Activated T-cell treated with anti-CD3 and anti-CD28 coated beads, Interleukin-2, amount 50 U/mL, for 24 hours (primary cell): ENCODE measurements around the gene SYT3.
"Not testable (repeated sequence)": the region's sequence is repeated elsewhere in the genome, so short reads cannot be mapped to it uniquely, and the experiment has no call there.

Source experiments
- DNase-seq: peaks from one replicate; pipeline ENCODE4 v3.0.0-alpha.2; 2020
- H3K27ac Mint-ChIP-seq: 2 replicates; pipeline ENCODE4 v1.8.0; 2020; ENCODE audit warnings: mild to moderate bottlenecking, mixed read lengths
- H3K27me3 Mint-ChIP-seq: 2 replicates; pipeline ENCODE4 v1.8.0; 2020; ENCODE audit warnings: mixed read lengths
- H3K36me3 Mint-ChIP-seq: 2 replicates; pipeline ENCODE4 v1.8.0; 2020; ENCODE audit warnings: low read depth, mixed read lengths
- H3K4me1 Mint-ChIP-seq: 2 replicates; pipeline ENCODE4 v1.8.0; 2020; ENCODE audit warnings: low read depth, mixed read lengths
- H3K4me3 Mint-ChIP-seq: 2 replicates; pipeline ENCODE4 v1.8.0; 2020; ENCODE audit warnings: mild to moderate bottlenecking, moderate library complexity, mixed read lengths
- H3K9me3 Mint-ChIP-seq: 2 replicates; pipeline ENCODE4 v1.8.0; 2020; ENCODE audit warnings: mixed read lengths

The SYT3 gene

DNA sequence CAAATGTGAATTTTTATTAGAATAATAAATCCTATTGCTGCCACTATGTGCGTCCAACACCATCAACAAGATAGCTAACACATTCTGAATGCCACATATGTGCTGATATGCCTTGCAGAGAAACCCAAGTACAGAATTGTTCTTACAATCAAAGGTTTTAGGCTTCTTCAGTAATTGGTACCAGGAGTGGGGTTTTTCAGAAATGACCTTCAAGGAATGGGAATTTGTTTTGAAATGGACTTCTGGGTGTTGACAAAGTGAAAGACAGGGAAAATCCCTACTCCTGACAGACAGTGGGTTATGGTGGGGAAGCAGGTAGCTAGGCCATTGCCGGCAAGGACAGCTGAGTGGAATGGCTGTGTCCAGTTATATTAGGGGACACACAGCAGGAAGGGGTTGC, 5.7 kb downstream of the SYT3 start:
- no peak overlapping the region for H3K4me3 Mint-ChIP-seq
- peaks cover 6% of the 10 kb centered on the region for H3K36me3 Mint-ChIP-seq
- H3K4me1 Mint-ChIP-seq = peaks cover 3% of the 10 kb centered on the region
- H3K27me3 Mint-ChIP-seq = peaks cover 49% of the 10 kb centered on the region
- no peak for DNase-seq
- H3K9me3 Mint-ChIP-seq = peaks cover 22% of the 10 kb centered on the region
- H3K27ac Mint-ChIP-seq = no peak overlapping the region

DNA sequence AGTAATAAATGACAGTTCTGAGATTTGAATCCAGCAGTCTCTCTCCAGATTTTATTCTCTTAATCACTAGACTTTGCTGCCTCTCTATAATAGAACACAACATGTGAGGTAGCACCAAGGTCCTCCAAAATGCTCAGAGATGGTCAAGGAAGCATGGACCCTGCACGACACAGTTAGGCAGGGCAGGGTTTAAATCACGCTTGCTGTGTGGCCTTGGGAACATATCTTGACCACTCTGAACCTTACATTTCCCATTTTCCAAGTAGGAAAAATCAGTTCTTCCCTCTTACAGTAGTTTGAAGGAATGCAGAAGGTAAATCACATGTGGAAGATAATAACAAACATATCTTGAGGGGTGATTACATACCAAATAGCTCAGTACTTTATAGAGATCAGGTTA, 6.3 kb downstream of the SYT3 start:
- Mint-ChIP-seq H3K4me3 (no peak overlapping the region), H3K27me3 (peaks cover 46% of the 10 kb centered on the region), H3K9me3 (peaks cover 22% of the 10 kb centered on the region), H3K4me1 (no peaks in the 10 kb centered on the region), H3K36me3 (peaks cover 6% of the 10 kb centered on the region), H3K27ac (no peak overlapping the region)
- no peak for DNase-seq

DNA sequence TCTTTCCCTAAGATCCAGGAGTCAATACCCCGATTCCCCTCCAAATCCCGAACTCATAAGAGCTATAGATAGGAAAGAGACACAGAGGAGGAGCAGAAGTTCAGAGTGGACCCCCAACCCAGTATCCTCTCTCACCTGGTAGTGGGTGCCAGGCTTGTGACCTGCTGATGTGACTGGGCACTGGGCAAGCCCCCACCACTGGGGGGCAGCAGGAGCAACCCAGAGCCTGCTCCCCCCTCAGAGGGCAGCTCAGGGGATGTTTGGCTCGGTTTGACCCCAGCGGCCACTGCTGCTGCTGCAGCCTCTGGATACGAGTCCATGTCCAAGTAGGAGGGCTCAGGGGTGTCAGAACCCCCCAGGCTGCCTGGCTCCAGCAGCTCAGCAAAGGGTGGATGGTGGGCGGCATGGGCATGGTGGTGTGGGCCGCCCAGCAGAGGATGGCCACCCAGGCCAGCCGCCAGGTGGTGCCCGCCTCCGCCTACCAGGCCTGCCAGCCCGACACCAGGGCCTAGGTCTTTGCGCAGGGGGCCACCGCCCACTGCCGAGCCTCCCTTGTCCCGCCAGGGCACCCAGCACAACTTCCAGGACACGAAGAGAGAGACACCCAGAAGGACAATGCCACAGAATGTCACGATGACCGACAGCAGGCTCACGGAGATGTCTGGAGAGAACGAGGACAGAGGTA, 7.4 kb downstream of the SYT3 start:
- Mint-ChIP-seq H3K4me3 (no peak overlapping the region), H3K36me3 (peaks cover 6% of the 10 kb centered on the region), H3K27me3 (peaks cover 37% of the 10 kb centered on the region), H3K27ac (no peak overlapping the region), H3K4me1 (no peaks in the 10 kb centered on the region), H3K9me3 (peaks cover 22% of the 10 kb centered on the region)
- DNase-seq = no peak

DNA sequence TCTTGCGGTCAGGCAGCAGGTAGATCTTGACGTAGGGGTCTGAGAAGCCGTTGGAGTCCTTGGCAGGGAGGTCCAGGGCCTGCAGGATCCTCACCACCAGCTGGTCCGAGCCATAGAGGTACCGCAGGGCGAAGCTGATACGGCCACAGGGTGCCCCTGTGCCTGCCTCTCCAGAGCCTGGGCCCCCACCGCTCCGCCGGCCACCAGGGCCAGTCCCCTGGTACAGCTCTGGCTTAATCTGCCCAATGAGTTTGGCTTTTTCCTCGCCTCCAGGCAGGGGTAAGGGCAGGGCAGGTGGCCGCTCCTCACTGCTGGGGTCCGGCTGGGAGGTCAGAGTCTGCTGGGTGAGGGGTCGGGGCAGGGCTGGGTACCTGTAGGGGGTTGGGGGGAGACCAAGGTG, 9.9 kb downstream of the SYT3 start:
- no peak overlapping the region for H3K4me3 Mint-ChIP-seq
- no peaks in the 10 kb centered on the region for H3K4me1 Mint-ChIP-seq
- H3K27ac Mint-ChIP-seq = no peak overlapping the region
- peaks cover 12% of the 10 kb centered on the region for H3K9me3 Mint-ChIP-seq
- H3K36me3 Mint-ChIP-seq = peaks cover 3% of the 10 kb centered on the region
- peaks cover 14% of the 10 kb centered on the region for H3K27me3 Mint-ChIP-seq
- no peak for DNase-seq

DNA sequence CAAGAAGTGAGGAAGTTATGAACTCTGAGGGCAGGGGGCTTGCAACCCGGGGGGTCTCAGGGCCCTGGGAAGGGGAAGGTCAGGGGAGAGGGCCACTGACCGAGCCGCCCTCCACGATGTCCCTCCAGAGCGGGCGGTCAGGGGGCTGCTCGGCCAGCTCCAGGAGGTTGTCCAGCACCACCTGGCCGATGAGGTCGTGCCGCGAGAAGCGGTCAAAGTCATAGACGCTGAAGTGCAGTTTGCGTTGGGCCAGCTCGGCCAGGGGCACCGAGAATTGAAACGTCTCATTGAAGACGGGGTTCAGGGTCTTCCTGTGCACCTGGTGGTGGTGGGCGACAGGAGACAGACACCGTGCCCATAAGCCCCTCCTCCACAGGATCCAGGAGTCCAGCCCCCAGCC, 10.5 kb downstream of the SYT3 start:
- H3K36me3 Mint-ChIP-seq = peaks cover 3% of the 10 kb centered on the region
- no peak for DNase-seq
- H3K4me3 Mint-ChIP-seq = no peak overlapping the region
- H3K27me3 Mint-ChIP-seq = peaks cover 14% of the 10 kb centered on the region
- peaks cover 11% of the 10 kb centered on the region for H3K9me3 Mint-ChIP-seq
- no peak overlapping the region for H3K27ac Mint-ChIP-seq
- no peaks in the 10 kb centered on the region for H3K4me1 Mint-ChIP-seq

DNA sequence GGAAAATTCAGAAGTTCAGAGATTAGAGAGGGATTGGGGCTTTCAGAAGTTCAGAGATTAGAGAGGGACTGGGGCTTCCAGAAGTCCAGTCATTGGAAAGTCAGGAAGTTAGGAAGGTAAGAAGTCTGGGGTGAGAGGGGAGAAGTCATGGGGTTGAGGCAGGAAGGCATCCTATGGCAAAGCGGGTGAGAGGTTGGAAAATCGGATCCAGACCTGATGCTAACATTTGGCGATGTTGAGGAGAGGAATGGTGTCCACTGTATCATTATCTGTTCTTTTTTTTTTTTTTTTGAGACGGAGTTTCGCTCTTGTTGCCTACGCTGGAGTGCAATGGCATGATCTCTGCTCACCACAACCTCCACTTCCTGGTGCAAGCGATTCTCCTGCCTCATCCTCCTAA, 11.1 kb downstream of the SYT3 start:
- no peak overlapping the region for H3K27ac Mint-ChIP-seq
- peaks cover 14% of the 10 kb centered on the region for H3K27me3 Mint-ChIP-seq
- no peaks in the 10 kb centered on the region for H3K4me1 Mint-ChIP-seq
- H3K9me3 Mint-ChIP-seq = peaks cover 6% of the 10 kb centered on the region
- peaks cover 3% of the 10 kb centered on the region for H3K36me3 Mint-ChIP-seq
- no peak overlapping the region for H3K4me3 Mint-ChIP-seq
- no peak for DNase-seq

DNA sequence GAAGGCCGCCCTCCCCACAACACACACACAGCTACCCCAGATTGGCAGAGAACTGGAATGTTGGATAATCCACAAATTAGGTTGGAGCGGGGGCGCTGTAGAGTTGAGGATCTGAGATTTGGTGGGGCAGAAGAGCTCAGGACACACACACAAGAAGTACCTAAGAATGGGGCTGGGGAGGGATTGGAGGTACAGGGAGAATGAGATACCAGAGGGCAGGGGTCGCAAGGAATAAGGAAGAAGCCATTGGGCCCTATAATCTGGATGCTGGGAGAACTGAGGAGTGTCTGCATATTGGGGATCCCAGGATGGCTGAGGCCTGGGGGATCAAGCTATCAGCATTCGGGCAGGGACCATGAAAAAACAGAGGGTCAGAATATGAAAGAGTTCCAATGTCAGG, 11.5 kb downstream of the SYT3 start:
- no peak overlapping the region for H3K27ac Mint-ChIP-seq
- DNase-seq = no peak
- H3K4me3 Mint-ChIP-seq = no peak overlapping the region
- peaks cover 2% of the 10 kb centered on the region for H3K9me3 Mint-ChIP-seq
- peaks cover 10% of the 10 kb centered on the region for H3K27me3 Mint-ChIP-seq
- no peaks in the 10 kb centered on the region for H3K4me1 Mint-ChIP-seq
- no peaks in the 10 kb centered on the region for H3K36me3 Mint-ChIP-seq

DNA sequence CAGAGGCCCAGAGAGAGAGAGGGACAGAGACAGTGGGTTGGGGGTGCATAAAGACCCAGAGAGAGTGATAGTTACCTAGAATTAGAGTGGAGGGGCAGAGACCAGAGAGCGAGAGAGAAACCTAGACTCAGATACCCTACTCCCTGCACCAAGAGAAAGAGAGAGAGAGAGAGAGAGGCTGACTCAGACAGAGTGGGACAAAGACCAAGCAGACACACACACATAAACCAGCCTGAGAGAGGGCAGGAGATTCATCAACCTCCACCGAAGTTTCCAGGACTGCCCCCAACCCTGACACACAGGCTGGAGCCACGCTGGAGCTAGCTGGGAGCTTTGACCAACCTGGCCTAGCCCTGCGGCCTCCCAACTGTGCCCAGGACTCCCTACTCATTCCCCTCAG, 12.9 kb downstream of the SYT3 start:
- Mint-ChIP-seq H3K27ac (no peak overlapping the region), H3K4me1 (no peaks in the 10 kb centered on the region), H3K36me3 (no peaks in the 10 kb centered on the region), H3K4me3 (no peak overlapping the region), H3K9me3 (no peaks in the 10 kb centered on the region), H3K27me3 (peaks cover 8% of the 10 kb centered on the region)
- no peak for DNase-seq

DNA sequence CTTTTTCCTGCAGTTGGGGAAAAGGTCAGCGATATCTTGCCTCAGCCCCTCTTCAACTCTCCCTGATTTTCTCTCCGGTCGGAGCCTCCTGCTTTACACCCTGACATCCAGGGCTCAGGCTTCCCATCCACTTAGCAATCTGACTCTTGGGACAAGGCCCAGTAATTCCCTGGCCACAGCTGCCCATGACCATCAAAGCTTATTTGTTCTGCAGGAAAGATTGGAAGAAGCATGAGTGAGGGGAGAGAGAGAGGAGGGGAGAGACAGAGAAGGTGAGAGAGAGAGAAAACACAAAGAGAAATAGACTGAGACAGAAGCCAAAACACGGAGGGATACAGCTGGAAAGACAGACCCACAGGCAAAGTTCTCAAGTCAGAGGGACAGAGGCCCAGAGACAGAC, 13.7 kb downstream of the SYT3 start:
- Mint-ChIP-seq H3K27ac (no peak overlapping the region), H3K4me3 (no peak overlapping the region), H3K9me3 (no peaks in the 10 kb centered on the region), H3K4me1 (no peaks in the 10 kb centered on the region), H3K27me3 (peaks cover 4% of the 10 kb centered on the region), H3K36me3 (no peaks in the 10 kb centered on the region)
- DNase-seq = no peak

DNA sequence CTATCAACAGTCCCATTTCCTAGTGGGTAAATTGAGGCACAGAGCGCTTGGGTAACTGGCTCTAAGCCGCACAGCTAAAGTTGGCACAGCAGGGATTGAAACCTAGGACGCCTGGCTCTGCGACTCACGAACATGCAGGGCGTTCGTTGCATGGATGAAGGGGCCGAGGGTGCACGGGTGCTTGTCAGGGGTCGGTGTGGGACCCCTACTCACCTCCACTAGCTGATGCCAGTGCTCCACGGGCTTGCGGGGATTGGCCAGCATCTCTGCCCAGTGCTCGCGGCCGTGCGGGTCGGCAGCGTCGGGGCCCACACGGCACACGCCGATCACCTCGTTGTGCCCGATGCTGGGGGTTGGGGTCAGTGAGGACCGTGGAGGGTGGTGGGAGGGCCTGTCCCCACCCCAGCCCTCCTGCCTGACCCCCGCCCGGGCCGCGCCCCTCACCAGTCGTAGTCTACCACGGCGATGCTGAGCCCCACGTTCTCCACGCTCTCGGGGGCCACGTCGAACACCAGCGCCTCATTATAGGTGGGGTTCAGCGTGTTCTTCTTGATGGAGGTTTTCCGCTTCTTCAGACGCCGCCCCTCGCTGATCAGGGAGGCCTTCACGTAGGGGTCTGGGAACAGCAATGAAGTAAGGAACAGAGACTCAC, 14.6 kb downstream of the SYT3 start:
- DNase-seq = no peak
- Mint-ChIP-seq H3K4me3 (no peak overlapping the region), H3K27me3 (peaks cover 4% of the 10 kb centered on the region), H3K27ac (no peak overlapping the region), H3K4me1 (no peaks in the 10 kb centered on the region), H3K9me3 (no peaks in the 10 kb centered on the region), H3K36me3 (no peaks in the 10 kb centered on the region)

DNA sequence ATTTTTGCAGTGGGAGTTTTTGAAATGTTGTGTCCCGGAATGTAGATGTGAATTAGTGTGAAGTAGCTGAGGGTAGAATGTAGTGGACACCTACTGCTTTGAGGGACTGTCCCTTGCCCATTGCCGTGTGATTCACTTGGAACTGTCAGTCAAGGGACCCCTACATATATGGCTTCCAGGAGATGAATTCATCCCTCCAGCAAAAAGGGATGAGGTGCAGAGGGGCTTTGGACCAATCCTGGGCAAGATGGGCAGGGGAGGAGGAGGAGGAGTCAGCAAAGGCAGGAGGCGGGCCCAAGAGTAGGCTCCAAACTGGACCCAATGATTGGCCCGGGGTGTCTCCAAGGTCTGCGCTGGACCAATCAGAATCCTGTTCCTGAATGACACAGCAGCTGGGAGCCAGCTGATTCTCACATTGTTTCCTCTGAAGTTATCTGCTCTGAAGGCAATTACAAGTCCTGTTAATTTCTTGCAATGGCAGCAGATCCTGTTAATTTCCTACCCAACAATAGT, 19.2 kb downstream of the SYT3 start:
- H3K4me1 Mint-ChIP-seq, H3K4me3 Mint-ChIP-seq, H3K36me3 Mint-ChIP-seq, H3K9me3 Mint-ChIP-seq, H3K27ac Mint-ChIP-seq, DNase-seq, H3K27me3 Mint-ChIP-seq: not testable (repeated sequence)

DNA sequence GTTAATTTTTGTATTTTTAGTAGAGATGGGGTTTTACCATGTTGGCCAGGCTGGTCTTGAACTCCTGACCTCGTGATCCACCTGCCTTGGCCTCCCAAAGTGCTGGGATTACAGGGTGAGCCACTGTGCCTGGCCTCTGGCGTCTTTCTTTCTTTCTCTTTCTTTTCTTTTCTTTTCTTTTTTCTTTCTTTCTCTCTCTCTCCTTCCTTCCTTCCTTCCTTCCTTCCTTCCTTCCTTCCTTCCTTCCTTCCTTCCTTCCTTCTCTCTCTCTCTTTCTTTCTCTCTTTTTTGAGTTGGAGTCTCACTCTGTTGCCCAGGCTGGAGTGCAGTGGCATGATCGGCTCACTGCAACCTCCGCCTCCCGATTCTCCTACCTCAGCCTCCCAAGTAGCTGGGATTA, 20.5 kb downstream of the SYT3 start:
- H3K27me3 Mint-ChIP-seq = peaks cover 11% of the 10 kb centered on the region
- H3K4me1 Mint-ChIP-seq, DNase-seq, H3K4me3 Mint-ChIP-seq, H3K36me3 Mint-ChIP-seq, H3K9me3 Mint-ChIP-seq, H3K27ac Mint-ChIP-seq: not testable (repeated sequence)

DNA sequence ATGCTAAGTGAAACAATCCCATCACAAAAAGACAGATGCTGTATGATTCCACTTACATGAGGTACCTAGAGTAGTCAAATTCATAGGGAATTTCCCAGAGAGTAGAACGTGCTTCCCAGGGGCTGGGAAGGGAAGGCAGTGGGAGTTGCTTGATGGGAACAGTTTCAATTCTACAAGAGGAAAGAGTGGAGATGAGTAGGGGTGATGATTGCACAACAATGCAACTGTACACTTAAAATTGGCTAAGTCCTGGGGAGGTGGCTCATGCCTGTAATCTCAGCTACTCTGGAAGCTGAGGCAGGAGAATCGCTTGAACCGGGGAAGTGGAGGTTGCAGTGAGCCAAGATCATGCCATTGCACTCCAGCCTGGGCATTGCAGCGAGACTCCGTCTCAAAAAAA, 21.3 kb downstream of the SYT3 start:
- H3K36me3 Mint-ChIP-seq, H3K4me3 Mint-ChIP-seq, H3K9me3 Mint-ChIP-seq, H3K27ac Mint-ChIP-seq, DNase-seq, H3K4me1 Mint-ChIP-seq: not testable (repeated sequence)
- H3K27me3 Mint-ChIP-seq = peaks cover 16% of the 10 kb centered on the region

DNA sequence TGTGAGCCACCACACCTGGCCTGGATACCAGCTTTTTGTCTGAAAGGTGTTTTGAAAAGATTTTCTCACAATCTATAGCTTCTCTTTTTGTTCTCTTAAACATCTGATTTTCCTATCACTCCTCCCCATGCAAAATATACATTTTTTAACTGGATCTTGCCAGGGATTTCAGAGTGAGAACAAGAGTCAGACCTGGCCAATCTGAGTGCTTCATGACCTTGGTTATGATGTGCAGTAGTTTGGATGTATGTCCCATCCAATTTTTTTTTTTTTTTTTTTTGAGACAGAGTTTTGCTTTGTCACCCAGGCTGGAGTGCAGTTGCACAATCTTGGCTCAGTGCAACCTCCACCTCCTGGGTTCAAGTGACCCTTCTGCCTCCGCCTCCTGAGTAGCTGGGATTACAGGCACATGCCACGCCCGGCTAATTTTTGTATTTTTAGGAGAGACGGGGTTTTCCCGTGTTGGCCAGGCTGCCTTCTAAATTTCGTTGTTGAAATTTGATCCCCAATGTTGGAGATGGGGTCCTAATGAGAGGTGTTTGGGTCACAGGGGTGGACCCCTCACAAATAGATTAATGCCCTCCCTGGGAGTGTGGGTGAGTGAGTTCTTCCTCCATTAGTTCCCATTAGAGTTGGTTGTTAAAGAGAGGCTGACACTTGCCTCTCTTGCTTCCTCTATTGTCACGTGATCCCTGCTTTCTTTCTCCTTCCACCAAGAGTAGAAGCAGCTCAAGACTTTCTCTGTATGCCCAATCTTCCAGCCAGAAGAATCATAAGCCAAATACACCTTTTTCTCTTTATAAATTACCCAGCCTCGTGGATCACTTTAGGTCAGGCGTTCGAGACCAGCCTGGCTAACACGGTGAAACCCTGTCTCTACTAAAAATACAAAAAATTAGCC, 26.9 kb downstream of the SYT3 start:
- not testable (repeated sequence) for H3K9me3 Mint-ChIP-seq, H3K36me3 Mint-ChIP-seq, H3K4me1 Mint-ChIP-seq, DNase-seq, H3K27ac Mint-ChIP-seq, H3K4me3 Mint-ChIP-seq
- H3K27me3 Mint-ChIP-seq = peaks cover 35% of the 10 kb centered on the region
